Colonic mucosa (tissue), 4 donors: Measurements from ENCODE around the gene C1QTNF9. TPM values are rescaled to one million over a fixed set of nuclear protein-coding genes. Genes with fewer than 3 reads are reported as not detected.

Experiments
- DNase-seq: peaks from one replicate; pipeline ENCODE4 v3.0.0-alpha.2; 2020
- H3K27ac ChIP-seq: fragments of 200-600 bp; one replicate; pipeline ENCODE4 v1.8.0; 2021
- H3K27me3 ChIP-seq: fragments of 200-600 bp; one replicate; pipeline ENCODE4 v1.8.0; 2021
- H3K36me3 ChIP-seq: fragments of 200-600 bp; one replicate; pipeline ENCODE4 v1.8.0; 2021
- H3K4me1 ChIP-seq: fragments of 200-600 bp; one replicate; pipeline ENCODE4 v1.8.0; 2021; ENCODE audit warnings: mild to moderate bottlenecking
- H3K4me3 ChIP-seq: fragments of 200-600 bp; one replicate; pipeline ENCODE4 v1.8.0; 2021
- H3K9ac ChIP-seq, 2 donors: one replicate each; pipeline ENCODE4 v1.7.0; 2013; ENCODE audit warnings: control low read depth in 2 of 2, low read depth in 2 of 2, low read length in 2 of 2
- H3K9me3 ChIP-seq: fragments of 200-600 bp; one replicate; pipeline ENCODE4 v1.8.0; 2021
- CTCF ChIP-seq: fragments of 200-600 bp; IDR thresholded peaks from one replicate; pipeline ENCODE4 v1.8.0; 2022; ENCODE audit warnings: antibody characterized with exemption, mild to moderate bottlenecking
- intact Hi-C: fragments of 100-400 bp; cut with DNase I; formaldehyde crosslinking; loops from one replicate; pipeline ENCODE4 v1.14.1; 2022
- total RNA-seq, 2 donors: library from RNA; stranded (reverse); fragmentation: NEBNext Ultra II Directional in 1 of 2; extraction: Animal tissue kit (Norgen Biotek cat#: 25700) in 1 of 2; gene quantifications; one replicate each; pipeline ENCODE4 v1.2.1, GENCODE V29; 2021
- donor health status: healthy.
- donor health status: DM: no; HTN: no; CAD: no.
- donor health status: DM: no; HTN: no; CAD: no.

The C1QTNF9 gene
- total RNA-seq, 2 donors from 2014 or later, result 0.19 TPM; not detected in 1

- Histone ChIP-seq H3K4me3 (no peak overlapping the region), H3K27ac (no peak overlapping the region), H3K9me3 (no peaks in the 10 kb centered on the region), H3K27me3 (no peaks in the 10 kb centered on the region), H3K4me1 (peaks cover 10% of the 10 kb centered on the region), H3K36me3 (no peaks in the 10 kb centered on the region), H3K9ac (no peak overlapping the region)
- intact Hi-C loops, result no loop called here
- no peak for TF ChIP-seq CTCF
- no peak for DNase-seq
Measured at GRCh38 chr13:24276861-24277260, 32.5 kb upstream of the C1QTNF9 start.

- no peak for DNase-seq
- intact Hi-C loops, result no loop called here
- H3K9me3 ChIP-seq, result no peaks in the 10 kb centered on the region
- peaks cover 2% of the 10 kb centered on the region for H3K4me1 ChIP-seq
- no peaks in the 10 kb centered on the region for H3K27me3 ChIP-seq
- no peaks in the 10 kb centered on the region for H3K36me3 ChIP-seq
- H3K4me3 ChIP-seq, result no peak overlapping the region
- H3K9ac ChIP-seq, result no peak overlapping the region
- TF ChIP-seq CTCF, result no peak
- no peak overlapping the region for H3K27ac ChIP-seq
Measured at GRCh38 chr13:24277761-24278160, 31.6 kb upstream of the C1QTNF9 start.

- DNase-seq, result no peak
Measured at GRCh38 chr13:24279327-24280110, 29.9 kb upstream of the C1QTNF9 start.

GRCh38 chr13:24280720-24281119, 28.7 kb upstream of the C1QTNF9 start:
- H3K4me3 ChIP-seq, result no peak overlapping the region
- H3K27me3 ChIP-seq, result no peaks in the 10 kb centered on the region
- no peaks in the 10 kb centered on the region for H3K4me1 ChIP-seq
- intact Hi-C loops, result no loop called here
- H3K27ac ChIP-seq, result no peak overlapping the region
- no peak for TF ChIP-seq CTCF
- H3K9ac ChIP-seq, result no peak overlapping the region
- no peak for DNase-seq
- H3K36me3 ChIP-seq, result no peaks in the 10 kb centered on the region
- H3K9me3 ChIP-seq, result no peaks in the 10 kb centered on the region

More at GRCh38 chr13:24279327-24280110, 29.9 kb upstream of the C1QTNF9 start:
- H3K27me3 ChIP-seq, result no peaks in the 10 kb centered on the region
- H3K9me3 ChIP-seq, result no peaks in the 10 kb centered on the region
- H3K4me1 ChIP-seq, result no peaks in the 10 kb centered on the region
- H3K9ac ChIP-seq, result no peak overlapping the region
- H3K36me3 ChIP-seq, result no peaks in the 10 kb centered on the region
- intact Hi-C loops, result no loop called here
- no peak overlapping the region for H3K4me3 ChIP-seq
- TF ChIP-seq CTCF, result no peak
- H3K27ac ChIP-seq, result no peak overlapping the region

- no peak overlapping the region for H3K27ac ChIP-seq
- no peaks in the 10 kb centered on the region for H3K9me3 ChIP-seq
- H3K36me3 ChIP-seq, result no peaks in the 10 kb centered on the region
- DNase-seq, result no peak
- intact Hi-C loops, result no loop called here
- H3K4me1 ChIP-seq, result no peaks in the 10 kb centered on the region
- no peak for TF ChIP-seq CTCF
- no peak overlapping the region for H3K4me3 ChIP-seq
- H3K9ac ChIP-seq, result no peak overlapping the region
- H3K27me3 ChIP-seq, result no peaks in the 10 kb centered on the region
Measured at GRCh38 chr13:24281188-24282008, 28.0 kb upstream of the C1QTNF9 start.
